Activated T-helper 1 cell treated with anti-CD3 and anti-CD28 coated beads, Interleukin-12 subunit alpha, Interleukin-12 subunit beta, Interleukin-2, Interleukin-4 antibody, amounts not matched to agents 30 ng/mL and 10 ng/mL and 1 ng/mL, durations not matched to agents 14 hours and 24 hours and 36 hours (primary cell): ENCODE results near the gene CACNB1. TPM values are rescaled to one million over a fixed set of nuclear protein-coding genes. Genes with fewer than 3 reads are reported as not detected.
"Not testable (repeated sequence)": the region's sequence is repeated elsewhere in the genome, so short reads cannot be mapped to it uniquely, and the experiment has no call there.

Source experiments
- DNase-seq: peaks from one replicate; pipeline ENCODE4 v3.0.0; 2021; ENCODE audit warnings: low spot score
- H3K27ac Mint-ChIP-seq: one replicate; pipeline ENCODE4 v1.8.0; 2021; ENCODE audit warnings: mild to moderate bottlenecking, mixed read lengths
- H3K27me3 Mint-ChIP-seq: one replicate; pipeline ENCODE4 v1.8.0; 2022; ENCODE audit warnings: mild to moderate bottlenecking, moderate library complexity, mixed read lengths; ENCODE audit not compliant: insufficient read depth
- H3K36me3 Mint-ChIP-seq: one replicate; pipeline ENCODE4 v1.8.0; 2021; ENCODE audit warnings: low read depth, mixed read lengths
- H3K4me1 Mint-ChIP-seq: one replicate; pipeline ENCODE4 v1.8.0; 2021; ENCODE audit warnings: low read depth, mixed read lengths
- H3K4me3 Mint-ChIP-seq: one replicate; pipeline ENCODE4 v1.8.0; 2021; ENCODE audit warnings: mild to moderate bottlenecking, moderate library complexity, mixed read lengths
- H3K9me3 Mint-ChIP-seq: one replicate; pipeline ENCODE4 v1.8.0; 2021; ENCODE audit warnings: mixed read lengths
- intact Hi-C: fragments of 100-400 bp; cut with micrococcal nuclease; formaldehyde crosslinking; loops from one replicate; pipeline ENCODE4 v1.15.1; 2024
- total RNA-seq: library from RNA; stranded (reverse); gene quantifications from 2 replicates; pipeline ENCODE4 v1.2.3, GENCODE V29; 2022

The CACNB1 gene
- total RNA-seq, 1 donor from 2014 or later, result 21.8 TPM

DNA sequence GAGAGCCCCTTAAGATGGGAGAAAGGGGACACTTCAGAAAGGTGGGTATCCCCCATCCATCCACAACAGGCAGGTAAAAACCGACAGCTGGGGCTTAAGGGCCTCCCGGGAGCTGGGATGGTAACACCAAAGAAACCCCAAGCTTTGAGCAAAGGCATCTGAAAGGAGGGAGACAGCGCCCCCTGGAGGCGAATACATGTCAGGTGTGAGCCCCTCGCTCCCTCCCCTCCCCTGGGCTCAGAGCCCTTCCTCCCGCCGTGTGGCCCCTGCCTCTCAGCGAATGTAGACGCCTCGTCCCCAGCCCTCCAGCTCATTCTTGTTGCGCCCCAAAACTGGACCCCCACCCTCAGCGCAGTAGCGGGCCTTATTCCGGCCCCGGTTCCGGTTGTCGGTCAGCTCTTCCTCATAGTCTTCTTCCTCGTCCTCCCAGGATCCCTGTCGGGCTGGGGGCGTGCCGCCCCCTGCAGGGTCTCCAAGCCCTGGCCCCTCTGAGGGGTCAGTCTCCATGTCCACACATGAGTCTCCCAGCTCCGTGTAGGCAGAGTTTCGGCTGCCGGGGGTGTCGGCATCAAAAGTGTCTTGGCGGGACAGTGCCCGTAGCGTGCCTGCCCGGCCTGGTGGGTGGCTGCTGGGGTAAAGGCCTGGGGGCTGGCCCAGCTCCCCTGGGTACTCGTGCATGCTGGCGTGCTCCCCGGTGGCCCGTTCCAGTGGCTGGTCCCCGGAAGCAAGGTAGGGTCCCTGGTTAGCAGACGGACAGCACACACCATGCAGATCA, 22.4 kb downstream of the CACNB1 start:
- H3K27me3 Mint-ChIP-seq, result peaks cover 5% of the 10 kb centered on the region
- no peak overlapping the region for H3K27ac Mint-ChIP-seq
- H3K4me1 Mint-ChIP-seq, result peaks cover 7% of the 10 kb centered on the region
- peaks cover 9% of the 10 kb centered on the region for H3K36me3 Mint-ChIP-seq
- no peak overlapping the region for H3K4me3 Mint-ChIP-seq
- DNase-seq, result peak; percentile 58
- intact Hi-C loops, result loop anchor here (1.0 kb wide), 3 partner anchors 10 to 192 kb away; no protein-coding TSS in a partner anchor
- H3K9me3 Mint-ChIP-seq, result no peaks in the 10 kb centered on the region

DNA sequence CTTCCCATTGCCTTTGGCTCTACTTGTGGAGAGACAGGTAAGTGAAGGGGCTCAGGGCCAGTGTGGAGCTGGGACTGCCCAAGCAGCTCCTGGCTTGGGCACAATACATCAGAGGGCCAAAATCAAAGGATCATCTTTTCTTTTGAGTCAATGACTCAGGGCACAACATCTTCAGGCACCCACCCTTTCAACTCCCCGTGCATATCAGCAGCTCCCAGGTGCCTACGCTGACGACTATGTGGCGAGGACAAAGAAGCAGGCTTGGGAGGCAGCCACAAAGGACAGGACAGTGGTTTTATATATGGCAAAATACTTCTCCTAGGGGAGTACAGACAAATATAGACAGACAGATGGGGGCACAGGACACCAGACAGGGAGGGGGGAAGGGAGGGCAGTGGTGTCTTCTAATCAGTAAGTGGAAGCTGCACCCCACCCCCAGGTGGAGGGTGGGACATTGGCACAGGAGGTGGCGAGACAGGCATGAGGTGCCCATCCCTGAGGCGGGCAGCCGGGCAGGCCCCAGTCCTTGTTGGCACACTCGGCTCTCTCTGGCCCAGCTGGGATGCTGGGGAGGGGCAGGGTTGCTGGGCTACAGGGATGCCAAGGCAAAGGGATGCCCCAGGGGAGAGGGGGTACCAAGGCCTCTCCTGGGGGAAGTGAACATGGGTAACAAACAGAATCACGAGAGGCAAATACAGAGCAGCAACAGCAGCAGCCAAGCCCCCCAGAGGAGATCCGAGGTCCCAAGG, 23.8 kb downstream of the CACNB1 start:
- Mint-ChIP-seq H3K36me3 (peaks cover 9% of the 10 kb centered on the region), H3K4me3 (no peak overlapping the region), H3K27me3 (peaks cover 5% of the 10 kb centered on the region), H3K9me3 (no peaks in the 10 kb centered on the region), H3K27ac (no peak overlapping the region), H3K4me1 (peaks cover 7% of the 10 kb centered on the region)
- intact Hi-C loops, result no loop called here
- no peak for DNase-seq

DNA sequence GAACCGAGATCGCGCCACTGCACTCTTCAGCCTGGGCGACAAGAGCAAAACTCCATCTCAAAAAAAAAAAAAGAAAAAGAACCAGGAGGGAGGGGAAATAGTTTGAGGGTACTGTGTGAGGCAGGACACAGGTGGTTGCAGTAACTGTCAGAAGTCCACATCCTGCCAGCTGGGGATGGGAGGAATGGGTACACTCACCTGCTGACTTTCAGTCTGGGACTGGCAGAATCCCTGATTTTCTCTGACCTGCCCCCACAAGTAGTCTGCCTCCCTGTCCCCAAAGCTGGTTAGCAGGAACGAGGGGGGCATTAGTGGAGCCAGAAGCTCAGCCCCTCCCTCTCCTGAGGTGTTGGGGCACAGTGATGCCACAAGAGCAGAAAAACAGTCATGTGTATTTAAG, 24.4 kb downstream of the CACNB1 start:
- intact Hi-C loops, result no loop called here
- no peak overlapping the region for H3K4me3 Mint-ChIP-seq
- no peak for DNase-seq
- peaks cover 5% of the 10 kb centered on the region for H3K27me3 Mint-ChIP-seq
- H3K27ac Mint-ChIP-seq, result no peak overlapping the region
- H3K9me3 Mint-ChIP-seq, result no peaks in the 10 kb centered on the region
- peaks cover 8% of the 10 kb centered on the region for H3K36me3 Mint-ChIP-seq
- peaks cover 7% of the 10 kb centered on the region for H3K4me1 Mint-ChIP-seq

DNA sequence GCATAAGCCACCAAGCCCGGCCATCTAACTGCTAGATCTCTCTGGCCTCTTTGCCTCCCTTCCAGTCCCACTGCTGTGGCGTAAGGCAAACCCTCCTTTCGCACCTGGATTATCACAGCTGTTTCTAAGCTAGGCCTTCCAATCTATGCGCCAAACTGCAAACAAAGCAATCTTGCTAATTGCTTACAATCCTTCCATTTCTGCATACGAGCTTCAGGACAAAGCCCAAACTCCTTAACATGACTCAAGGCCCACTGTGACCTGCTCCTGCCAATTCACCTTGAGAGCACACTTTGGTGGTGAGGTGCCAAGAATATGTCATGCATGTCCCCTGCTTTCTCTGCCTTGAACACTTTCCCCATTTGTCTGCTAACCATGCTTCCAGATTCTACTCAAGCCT, 25.5 kb downstream of the CACNB1 start:
- Mint-ChIP-seq H3K27me3 (peaks cover 11% of the 10 kb centered on the region), H3K27ac (no peak overlapping the region), H3K36me3 (peaks cover 8% of the 10 kb centered on the region), H3K4me3 (no peak overlapping the region), H3K9me3 (no peaks in the 10 kb centered on the region), H3K4me1 (peaks cover 17% of the 10 kb centered on the region)
- intact Hi-C loops, result no loop called here
- no peak for DNase-seq

DNA sequence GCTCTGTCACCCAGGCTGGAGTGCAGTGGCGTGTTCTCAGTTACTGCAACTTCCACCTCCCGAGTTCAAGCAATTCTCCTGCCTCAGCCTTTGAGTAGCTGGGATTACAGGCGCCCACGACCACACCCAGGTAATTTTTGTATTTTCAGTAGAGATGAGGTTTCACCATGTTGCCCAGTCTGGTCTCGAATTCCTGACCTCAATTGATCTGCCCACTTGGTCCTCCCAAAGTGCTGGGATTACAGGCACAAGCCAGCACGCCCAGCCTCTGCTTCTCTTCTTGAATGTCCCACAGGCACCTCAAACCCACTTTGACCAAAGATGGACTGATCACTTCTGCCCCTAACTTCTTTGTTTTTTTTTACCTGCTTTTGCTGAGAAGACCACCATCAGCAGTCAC, 26.9 kb downstream of the CACNB1 start:
- Mint-ChIP-seq H3K4me1 (peaks cover 28% of the 10 kb centered on the region), H3K36me3 (no peaks in the 10 kb centered on the region)

DNA sequence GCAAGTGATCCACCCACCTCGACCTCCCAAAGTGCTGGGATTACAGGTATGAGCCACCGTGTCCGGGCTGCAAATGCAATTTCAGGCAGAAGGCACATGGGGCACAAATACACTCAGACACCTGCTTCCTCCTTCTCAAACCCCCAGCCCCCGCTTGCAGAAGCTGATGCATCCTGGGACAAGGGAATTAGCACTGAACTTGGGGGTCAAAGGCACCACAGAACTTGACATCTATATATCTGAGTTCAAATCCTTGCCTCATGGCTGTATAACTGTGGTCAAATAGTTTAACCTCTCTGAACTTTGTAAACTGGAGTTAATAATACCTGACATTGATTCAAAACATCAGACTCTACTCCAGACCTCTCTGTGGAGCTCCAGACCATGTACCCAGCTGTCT, 27.4 kb downstream of the CACNB1 start:
- H3K36me3 Mint-ChIP-seq, result no peaks in the 10 kb centered on the region
- H3K4me1 Mint-ChIP-seq, result peaks cover 29% of the 10 kb centered on the region
- no peak overlapping the region for H3K4me3 Mint-ChIP-seq
- H3K9me3 Mint-ChIP-seq, result no peaks in the 10 kb centered on the region
- H3K27me3 Mint-ChIP-seq, result peaks cover 24% of the 10 kb centered on the region
- H3K27ac Mint-ChIP-seq, result no peak overlapping the region
- intact Hi-C loops, result no loop called here
- DNase-seq, result no peak

More for the DNA sequence above, 26.9 kb downstream of the CACNB1 start:
- DNase-seq, result no peak
- H3K9me3 Mint-ChIP-seq, result no peaks in the 10 kb centered on the region
- intact Hi-C loops, result no loop called here
- H3K4me3 Mint-ChIP-seq, result no peak overlapping the region
- no peak overlapping the region for H3K27ac Mint-ChIP-seq
- peaks cover 22% of the 10 kb centered on the region for H3K27me3 Mint-ChIP-seq

DNA sequence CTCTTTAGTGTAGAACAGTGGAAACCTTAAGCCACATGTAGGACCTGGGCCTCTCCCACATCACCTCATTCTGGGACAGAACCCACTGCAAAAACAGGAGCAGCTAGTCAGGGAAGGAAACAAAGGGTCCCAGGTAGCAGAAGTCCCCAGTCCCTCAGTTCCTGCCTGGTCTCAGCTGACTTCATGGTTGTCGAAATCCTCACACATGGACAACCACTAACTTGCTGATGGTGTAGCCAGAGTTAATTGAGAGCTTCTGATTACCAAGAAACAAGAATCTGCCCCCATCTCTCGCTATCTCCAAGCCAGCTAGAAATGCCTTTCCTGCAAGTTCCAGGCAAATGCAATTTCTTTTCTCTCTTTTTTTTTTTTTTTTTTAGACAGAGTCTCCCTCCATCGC, 28.0 kb downstream of the CACNB1 start:
- Mint-ChIP-seq H3K9me3 (no peaks in the 10 kb centered on the region), H3K27ac (no peak overlapping the region), H3K27me3 (peaks cover 30% of the 10 kb centered on the region), H3K4me1 (peaks cover 35% of the 10 kb centered on the region), H3K36me3 (no peaks in the 10 kb centered on the region), H3K4me3 (no peak overlapping the region)
- no peak for DNase-seq
- intact Hi-C loops, result no loop called here

DNA sequence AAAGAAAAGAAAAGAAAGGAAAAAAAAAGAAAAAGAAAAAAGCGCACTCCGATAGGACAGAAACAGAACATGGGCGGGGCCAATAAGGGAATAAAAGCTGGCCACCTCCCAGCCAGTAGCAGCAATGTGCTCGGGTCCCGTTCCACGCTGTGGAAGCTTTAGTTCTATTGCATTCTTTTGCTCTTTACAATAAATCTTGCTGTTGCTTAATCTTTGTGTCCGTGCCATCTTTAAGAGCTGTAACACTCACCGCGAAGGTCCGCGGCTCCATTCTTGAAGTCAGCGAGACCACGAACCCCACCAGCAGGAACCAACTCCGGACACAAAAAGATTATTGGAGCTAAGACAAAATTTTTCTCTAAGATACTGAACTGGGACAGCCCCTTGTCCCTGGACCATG, 28.4 kb downstream of the CACNB1 start:
- Mint-ChIP-seq H3K4me1 (peaks cover 37% of the 10 kb centered on the region), H3K36me3 (no peaks in the 10 kb centered on the region), H3K27ac (no peak overlapping the region), H3K4me3 (no peak overlapping the region), H3K9me3 (no peaks in the 10 kb centered on the region), H3K27me3 (peaks cover 31% of the 10 kb centered on the region)
- no peak for DNase-seq
- intact Hi-C loops, result no loop called here

DNA sequence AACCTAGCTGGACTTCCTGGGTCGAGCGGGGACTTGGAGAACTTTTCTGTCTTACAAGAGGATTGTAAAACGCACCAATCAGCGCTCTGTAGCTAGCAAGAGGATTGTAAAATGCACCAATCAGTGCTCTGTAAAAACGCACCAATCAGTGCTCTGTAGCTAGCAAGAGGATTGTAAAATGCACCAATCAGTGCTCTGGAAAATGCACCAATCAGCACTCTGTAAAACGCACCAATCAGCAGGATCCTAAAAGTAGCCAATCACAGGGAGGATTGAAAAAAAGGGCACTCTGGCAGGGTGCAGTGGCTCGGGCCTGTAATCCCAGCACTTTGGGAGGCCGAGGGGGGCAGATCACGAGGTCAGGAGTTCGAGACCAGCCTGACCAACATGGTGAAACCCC, 29.0 kb downstream of the CACNB1 start:
- H3K27ac Mint-ChIP-seq, H3K4me3 Mint-ChIP-seq: not testable (repeated sequence)

DNA sequence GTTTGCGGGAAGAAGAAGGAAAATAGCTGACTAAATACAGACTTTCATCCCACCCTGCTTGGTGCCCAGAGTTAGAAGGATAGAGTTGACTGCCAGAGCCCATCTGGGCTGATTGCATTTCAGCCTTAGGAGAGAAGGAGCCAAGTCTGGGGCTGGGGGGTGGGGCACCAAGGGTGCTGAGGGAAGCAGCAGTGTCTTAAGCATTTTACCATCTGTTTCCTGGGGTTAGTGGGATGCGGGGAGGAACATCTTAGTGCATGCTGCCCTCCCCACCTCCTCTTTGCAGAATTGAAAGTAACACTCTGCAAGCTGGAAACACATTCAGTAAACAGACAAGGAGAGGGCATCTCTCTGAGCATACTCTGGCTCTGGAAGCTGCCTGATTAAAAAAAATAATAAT, 30.0 kb downstream of the CACNB1 start:
- Mint-ChIP-seq H3K9me3 (no peaks in the 10 kb centered on the region), H3K4me1 (peaks cover 37% of the 10 kb centered on the region), H3K36me3 (no peaks in the 10 kb centered on the region), H3K4me3 (peak overlapping the region; percentile 19), H3K27me3 (peaks cover 33% of the 10 kb centered on the region), H3K27ac (peak overlapping the region; percentile 21)
- intact Hi-C loops, result no loop called here
- DNase-seq, result no peak

More for the DNA sequence above, 29.0 kb downstream of the CACNB1 start:
- intact Hi-C loops, H3K9me3 Mint-ChIP-seq, H3K36me3 Mint-ChIP-seq, DNase-seq: not testable (repeated sequence)
- H3K27me3 Mint-ChIP-seq, result peaks cover 33% of the 10 kb centered on the region
- H3K4me1 Mint-ChIP-seq, result peaks cover 37% of the 10 kb centered on the region

DNA sequence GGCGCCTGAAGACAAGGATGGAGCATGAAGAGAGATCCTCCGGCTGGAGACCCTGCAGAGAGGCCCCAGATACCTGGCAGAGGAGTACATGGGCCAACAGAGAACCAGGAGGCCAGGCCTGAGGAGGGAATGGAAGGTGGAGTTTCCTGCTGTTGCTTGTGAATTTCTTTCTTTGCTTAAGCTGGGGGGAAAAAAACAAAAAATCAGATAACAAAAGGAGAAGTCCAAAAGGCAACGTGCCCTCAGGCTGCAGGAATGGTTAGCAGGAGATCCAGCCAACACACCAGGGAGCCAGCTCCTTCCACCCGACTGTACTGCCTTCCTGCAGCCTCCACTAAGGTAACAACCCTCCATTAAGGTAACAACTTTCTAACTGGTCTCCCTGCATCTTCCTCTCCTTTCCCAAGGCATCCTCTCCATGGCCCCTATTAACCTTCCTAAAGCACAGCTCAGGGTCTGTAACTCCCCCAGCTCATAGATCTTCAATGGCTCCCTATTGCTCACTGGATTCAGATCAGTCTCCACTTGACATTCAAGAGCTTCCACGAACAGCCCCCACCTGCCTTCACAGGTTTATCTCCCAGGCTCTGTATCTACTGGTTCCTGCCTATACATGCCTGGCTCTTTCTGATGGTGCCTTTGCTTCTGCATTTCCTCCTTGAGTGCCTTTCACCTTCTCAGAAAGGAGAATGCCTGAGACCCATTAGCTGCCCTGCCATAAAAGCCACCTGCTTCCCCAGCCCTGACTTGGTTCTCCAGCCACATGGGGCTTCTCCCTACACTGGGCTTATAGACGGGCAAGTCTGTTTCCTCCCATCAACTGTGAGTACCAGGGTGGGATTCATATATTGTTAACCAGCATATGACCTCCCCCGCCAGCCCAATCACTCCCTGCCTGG, 30.8 kb downstream of the CACNB1 start:
- no peaks in the 10 kb centered on the region for H3K36me3 Mint-ChIP-seq
- no peak overlapping the region for H3K27ac Mint-ChIP-seq
- peaks cover 33% of the 10 kb centered on the region for H3K27me3 Mint-ChIP-seq
- peak overlapping the region; percentile 19 for H3K4me3 Mint-ChIP-seq
- intact Hi-C loops, result no loop called here
- DNase-seq, result no peak
- H3K4me1 Mint-ChIP-seq, result peaks cover 29% of the 10 kb centered on the region
- H3K9me3 Mint-ChIP-seq, result no peaks in the 10 kb centered on the region

DNA sequence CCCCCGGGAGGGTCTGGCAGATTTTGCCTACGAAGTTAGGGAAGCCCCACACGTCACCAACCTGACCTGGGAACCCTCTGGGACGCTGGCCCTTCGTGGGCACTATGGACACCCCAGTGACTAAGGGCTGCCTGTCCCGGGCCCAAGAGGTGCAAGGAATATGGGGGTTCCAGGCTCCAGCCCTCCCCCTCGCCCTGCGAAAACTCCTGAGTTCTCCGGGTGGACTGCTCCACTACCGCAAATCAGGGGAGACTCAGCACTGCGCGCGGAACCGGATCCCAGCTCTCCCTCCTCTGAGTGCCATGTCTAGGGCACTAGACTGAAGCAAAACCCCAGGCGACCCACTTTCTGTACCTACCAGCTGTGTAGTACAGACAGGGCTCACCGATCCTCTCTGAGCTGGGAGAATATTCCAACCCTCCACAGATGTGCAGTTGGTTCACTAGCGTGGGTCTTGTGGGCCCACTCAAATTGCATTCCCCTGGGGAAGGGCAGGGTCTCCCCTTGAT, 31.6 kb downstream of the CACNB1 start, which contains the start of gene ARL5C:
ARL5C (minus strand) TSS at position 321 of the 509 bp plus-strand sequence. CDS start 401 bp downstream, outside the sequence.
- intact Hi-C loops, result loop anchor here (1.0 kb wide), 1 partner anchor 9 kb away; no protein-coding TSS in a partner anchor
- no peak for DNase-seq
- Mint-ChIP-seq H3K4me1 (peaks cover 29% of the 10 kb centered on the region), H3K27me3 (peaks cover 33% of the 10 kb centered on the region), H3K4me3 (peak within 1 kb of the TSS; percentile 80), H3K36me3 (no peaks in the 10 kb centered on the region), H3K9me3 (no peaks in the 10 kb centered on the region), H3K27ac (no peak within 1 kb of the TSS)
